Activated T-helper 1 cell treated with anti-CD3 and anti-CD28 coated beads, Interleukin-2, amount 50 U/mL, for 16 hours (primary cell): ENCODE results near the gene SYT8.

ENCODE experiments used
- DNase-seq, 2 donors: peaks; one replicate each; pipeline ENCODE4 v3.0.0-alpha.2; 2020; ENCODE audit warnings: low read depth in 1 of 2, low spot score in 1 of 2

SYT8 gene

GRCh38 chr11:1817000-1817399 is 17.8 kb upstream of the SYT8 start:
- no peak for DNase-seq

- DNase-seq: no peak
These were observed 17.3 kb upstream of the SYT8 start for GRCh38 chr11:1817511-1817910.

GRCh38 chr11:1819074-1819473 is 15.7 kb upstream of the SYT8 start:
- no peak for DNase-seq

GRCh38 chr11:1820463-1821325 is 14.1 kb upstream of the SYT8 start:
- DNase-seq: no peak

GRCh38 chr11:1821562-1821961 is 13.2 kb upstream of the SYT8 start:
- no peak for DNase-seq

- no peak for DNase-seq
These were observed 12.0 kb upstream of the SYT8 start for GRCh38 chr11:1822648-1823375.

- no peak for DNase-seq
These were observed 11.2 kb upstream of the SYT8 start for GRCh38 chr11:1823376-1824220.

GRCh38 chr11:1824221-1825038 is 10.4 kb upstream of the SYT8 start:
- DNase-seq: no peak

GRCh38 chr11:1825039-1825740 is 9.6 kb upstream of the SYT8 start:
- no peak for DNase-seq

- DNase-seq: peak in 1 of 2 donors; percentile 2
These were observed 8.9 kb upstream of the SYT8 start for GRCh38 chr11:1825785-1826451.

GRCh38 chr11:1826552-1827094 is 8.2 kb upstream of the SYT8 start:
- DNase-seq: peak in 1 of 2 donors; percentile 2

- peak in 1 of 2 donors; percentile 0 for DNase-seq
These were observed 7.5 kb upstream of the SYT8 start for GRCh38 chr11:1827095-1827813.

- no peak for DNase-seq
These were observed 6.9 kb upstream of the SYT8 start for GRCh38 chr11:1827931-1828330.

- peak in 1 of 2 donors; percentile 1 for DNase-seq
These were observed 6.2 kb upstream of the SYT8 start for GRCh38 chr11:1828542-1828941.

GRCh38 chr11:1829039-1829820 is 5.6 kb upstream of the SYT8 start:
- DNase-seq: no peak

- DNase-seq: no peak
These were observed 4.8 kb upstream of the SYT8 start for GRCh38 chr11:1830004-1830321.

- no peak for DNase-seq
These were observed 4.2 kb upstream of the SYT8 start for GRCh38 chr11:1830322-1831223.
